Stimulated activated naive B cell treated with anti-CD40 and anti-IgM and Interleukin-4, amounts not matched to agents 10 μg/mL and 1 μg/mL and 100 μg/mL, for 72 hours (primary cell): ENCODE data around the gene CACNA2D3.
A peak's percentile ranks its signal among the peaks of the same experiment; 100 is the strongest.
"Not testable (repeated sequence)": the region's sequence is repeated elsewhere in the genome, so short reads cannot be mapped to it uniquely, and the experiment has no call there.

Experiments
- ATAC-seq, 2 donors: fragments of 150-1000 bp; cut with Tn5 transposase; replicated peaks; 2 replicates each; pipeline ENCODE4 v1.10.0; 2021; ENCODE audit warnings: moderate library complexity in 1 of 2
- DNase-seq: peaks from one replicate; pipeline ENCODE4 v3.0.0; 2021
- H3K27ac Mint-ChIP-seq: one replicate; pipeline ENCODE4 v1.8.0; 2022; ENCODE audit warnings: mild to moderate bottlenecking, mixed read lengths
- H3K27me3 Mint-ChIP-seq, 2 donors: one replicate each; pipeline ENCODE4 v1.8.0; 2022; ENCODE audit warnings: mixed read lengths in 2 of 2
- H3K36me3 Mint-ChIP-seq, 2 donors: one replicate each; pipeline ENCODE4 v1.8.0; 2022; ENCODE audit warnings: mixed read lengths in 2 of 2, mild to moderate bottlenecking in 1 of 2
- H3K4me1 Mint-ChIP-seq, 2 donors: one replicate each; pipeline ENCODE4 v1.8.0; 2022; ENCODE audit warnings: mixed read lengths in 2 of 2, mild to moderate bottlenecking in 1 of 2
- H3K4me3 Mint-ChIP-seq, 2 donors: one replicate each; pipeline ENCODE4 v1.8.0; 2022; ENCODE audit warnings: mild to moderate bottlenecking in 2 of 2, mixed read lengths in 2 of 2, moderate library complexity in 1 of 2
- H3K9me3 Mint-ChIP-seq, 2 donors: one replicate each; pipeline ENCODE4 v1.8.0; 2022; ENCODE audit warnings: mixed read lengths in 2 of 2, mild to moderate bottlenecking in 1 of 2

The CACNA2D3 gene

GRCh38 chr3:54122324-54123002 lies at the start of gene CACNA2D3:
CACNA2D3 (plus strand) TSS chr3:54122552.
- ATAC-seq (peak in 1 of 2 donors; percentile 34), DNase-seq (no peak)
- peak within 1 kb of the TSS; percentile 10 for H3K27ac Mint-ChIP-seq
- H3K4me3 Mint-ChIP-seq = peak within 1 kb of the TSS; percentile 30 to 59
- H3K36me3 Mint-ChIP-seq = no peaks in the 10 kb centered on the region
- H3K9me3 Mint-ChIP-seq = peaks cover 0 to 5% of the 10 kb centered on the region in 2 donors
- H3K27me3 Mint-ChIP-seq = peaks cover 33 to 56% of the 10 kb centered on the region in 2 donors
- H3K4me1 Mint-ChIP-seq = peaks cover 2 to 6% of the 10 kb centered on the region in 2 donors

GRCh38 chr3:54073386-54073785 lies 49.0 kb upstream of the CACNA2D3 start:
- no peak for DNase-seq
- H3K4me1 Mint-ChIP-seq = peaks cover 0 to 1% of the 10 kb centered on the region in 2 donors
- no peak overlapping the region for H3K27ac Mint-ChIP-seq
- no peaks in the 10 kb centered on the region for H3K36me3 Mint-ChIP-seq
- ATAC-seq = no peak
- no peaks in the 10 kb centered on the region for H3K27me3 Mint-ChIP-seq
- H3K4me3 Mint-ChIP-seq = no peak overlapping the region
- H3K9me3 Mint-ChIP-seq = peaks cover 16 to 18% of the 10 kb centered on the region in 2 donors

DNA sequence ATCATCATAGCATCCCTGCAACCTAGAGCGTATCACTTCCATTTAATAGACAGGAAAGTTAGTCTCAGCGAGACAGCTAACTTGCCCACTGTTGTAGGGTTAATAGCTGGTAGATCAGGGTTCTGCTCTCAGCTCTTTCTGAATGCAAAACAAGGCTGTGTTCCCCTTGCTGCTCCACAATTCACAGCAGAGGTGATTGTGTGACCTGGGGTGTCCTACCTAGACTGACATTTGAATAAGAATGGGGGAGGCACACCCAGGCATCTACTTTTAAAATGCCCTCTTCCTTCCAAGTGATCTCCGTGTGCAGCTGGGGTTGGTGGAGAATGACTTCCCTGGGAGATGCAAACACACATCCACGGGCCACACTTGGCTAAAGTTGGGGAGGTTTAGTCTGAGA lies 43.0 kb upstream of the CACNA2D3 start:
- H3K27ac Mint-ChIP-seq = no peak overlapping the region
- no peak for ATAC-seq
- H3K36me3 Mint-ChIP-seq = no peaks in the 10 kb centered on the region
- peaks cover 0 to 8% of the 10 kb centered on the region in 2 donors for H3K27me3 Mint-ChIP-seq
- DNase-seq = no peak
- H3K4me3 Mint-ChIP-seq = no peak overlapping the region
- H3K9me3 Mint-ChIP-seq = peaks cover 2 to 3% of the 10 kb centered on the region in 2 donors
- no peaks in the 10 kb centered on the region for H3K4me1 Mint-ChIP-seq

DNA sequence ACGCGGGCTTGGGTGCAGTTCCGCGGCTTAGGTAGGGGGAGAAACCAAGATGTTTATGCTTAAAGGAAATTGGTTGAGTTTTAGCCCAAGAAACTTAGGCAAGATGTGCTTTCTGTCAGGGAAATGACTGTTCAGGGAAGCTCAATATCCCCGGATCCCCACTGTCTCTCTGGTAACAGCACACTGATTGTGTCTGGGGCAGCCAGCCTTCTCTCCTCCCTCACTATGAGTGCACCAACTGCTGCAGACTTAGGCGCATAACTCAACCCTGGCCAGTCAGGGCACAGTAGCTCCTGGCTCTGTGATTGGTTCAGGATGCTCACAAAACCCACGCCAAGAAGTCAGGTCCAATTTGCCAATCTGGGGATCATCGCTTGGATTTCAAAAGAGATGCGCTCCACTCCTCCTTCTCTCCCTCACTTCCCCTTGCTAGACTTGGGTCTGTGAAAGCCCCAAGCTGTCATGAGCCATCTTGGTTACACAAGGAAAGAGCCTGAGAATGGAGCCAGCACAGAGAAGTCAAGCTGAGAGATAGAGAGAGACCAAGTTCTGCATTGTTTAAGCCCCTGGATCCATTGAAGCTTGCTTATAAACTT lies 42.5 kb upstream of the CACNA2D3 start:
- H3K4me3 Mint-ChIP-seq = no peak overlapping the region
- H3K27me3 Mint-ChIP-seq = peaks cover 0 to 13% of the 10 kb centered on the region in 2 donors
- H3K9me3 Mint-ChIP-seq = peaks cover 0 to 3% of the 10 kb centered on the region in 2 donors
- no peaks in the 10 kb centered on the region for H3K4me1 Mint-ChIP-seq
- H3K27ac Mint-ChIP-seq = no peak overlapping the region
- H3K36me3 Mint-ChIP-seq = no peaks in the 10 kb centered on the region
- DNase-seq (no peak), ATAC-seq (no peak)

- Mint-ChIP-seq H3K36me3 (no peaks in the 10 kb centered on the region), H3K27ac (no peak overlapping the region), H3K9me3 (no peaks in the 10 kb centered on the region), H3K4me3 (no peak overlapping the region), H3K4me1 (peaks cover 0 to 3% of the 10 kb centered on the region in 2 donors), H3K27me3 (peaks cover 17 to 35% of the 10 kb centered on the region in 2 donors)
- no peak for ATAC-seq
- no peak for DNase-seq
These were observed 38.4 kb upstream of the CACNA2D3 start for GRCh38 chr3:54083921-54084320.

GRCh38 chr3:54085936-54086335 lies 36.4 kb upstream of the CACNA2D3 start:
- Mint-ChIP-seq H3K4me3 (no peak overlapping the region), H3K4me1 (peaks cover 0 to 3% of the 10 kb centered on the region in 2 donors), H3K27me3 (peaks cover 19 to 46% of the 10 kb centered on the region in 2 donors), H3K27ac (no peak overlapping the region), H3K36me3 (no peaks in the 10 kb centered on the region), H3K9me3 (no peaks in the 10 kb centered on the region)
- ATAC-seq = no peak
- DNase-seq = no peak

DNA sequence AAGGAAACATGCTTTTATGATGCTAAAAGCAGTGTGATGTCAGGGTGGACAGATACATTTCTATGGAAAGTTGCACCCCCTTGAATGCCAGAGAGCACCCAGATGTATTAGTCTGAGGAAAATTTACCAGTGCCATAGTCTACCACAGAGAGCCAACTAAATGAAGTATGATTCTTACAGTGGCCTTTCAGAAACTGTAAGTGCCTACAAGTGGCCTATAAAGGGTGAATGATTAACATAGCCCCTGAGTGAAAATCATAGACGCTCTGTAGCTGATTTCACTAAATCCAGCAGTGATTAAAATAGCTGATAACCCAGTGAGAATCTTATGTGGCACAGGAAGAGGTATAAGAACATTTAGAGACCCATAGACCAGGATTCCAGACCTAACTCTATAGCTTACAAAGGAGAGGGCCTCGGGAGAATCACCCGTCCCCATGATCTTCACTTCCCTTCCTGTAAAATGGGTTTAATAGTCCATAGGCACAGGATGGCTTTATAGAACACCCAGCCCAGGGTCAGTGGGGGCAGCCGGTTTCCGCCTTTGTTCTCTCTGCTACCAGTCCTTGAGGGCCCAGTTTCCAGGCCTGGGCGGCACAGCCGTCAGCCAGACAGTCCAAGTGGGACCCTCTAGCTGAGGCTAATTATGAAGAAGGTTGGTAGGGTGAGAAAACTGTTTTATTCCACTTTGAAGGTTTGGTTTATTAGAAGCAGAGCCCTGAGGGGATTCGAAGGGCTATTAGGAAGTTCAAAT lies 35.5 kb upstream of the CACNA2D3 start:
- Mint-ChIP-seq H3K27ac (no peak overlapping the region), H3K4me3 (no peak overlapping the region), H3K36me3 (no peaks in the 10 kb centered on the region), H3K27me3 (peaks cover 19 to 46% of the 10 kb centered on the region in 2 donors), H3K4me1 (peaks cover 0 to 3% of the 10 kb centered on the region in 2 donors), H3K9me3 (peaks cover 0 to under 1% of the 10 kb centered on the region in 2 donors)
- DNase-seq (no peak), ATAC-seq (no peak)

DNA sequence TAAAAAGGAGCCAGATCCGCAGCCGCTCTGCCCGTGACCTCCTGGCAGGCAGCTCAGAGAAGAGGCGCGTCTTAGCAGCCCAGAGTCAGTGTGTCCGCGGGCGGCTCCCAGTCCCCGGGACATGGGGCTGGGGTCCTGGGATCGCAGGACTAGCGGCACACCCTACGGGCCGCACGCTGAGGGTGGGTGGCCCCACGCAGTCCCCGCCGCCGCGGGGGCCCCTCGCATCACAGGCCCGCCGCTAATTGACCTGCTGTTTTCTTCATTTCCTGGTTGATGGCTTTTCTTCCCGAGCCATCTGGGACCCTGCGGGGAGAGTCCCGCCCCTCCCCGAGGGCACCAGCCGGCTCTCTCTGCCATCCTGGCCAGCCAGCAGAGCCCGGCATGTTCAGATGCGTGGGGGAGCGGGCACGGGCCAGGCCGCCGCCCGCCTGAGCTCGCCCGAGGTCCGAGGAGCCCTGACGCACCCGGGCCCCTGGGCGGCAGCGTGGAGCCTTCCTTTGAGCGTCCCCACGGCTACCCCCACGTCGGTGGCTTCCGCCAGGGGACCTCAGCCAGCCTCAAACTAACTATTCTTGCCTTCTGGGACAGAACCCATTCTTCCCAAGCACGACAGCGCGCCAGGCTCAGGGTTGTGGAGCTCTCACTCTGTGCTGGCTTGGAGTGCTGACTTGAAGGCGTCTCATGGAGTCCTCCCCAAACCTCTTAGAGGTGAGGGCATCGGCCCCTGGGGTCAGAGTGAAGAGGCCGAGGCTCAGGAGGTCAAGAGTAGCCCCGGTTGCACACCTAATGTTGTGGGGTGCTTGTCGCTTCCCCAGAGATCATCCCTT lies 34.6 kb upstream of the CACNA2D3 start:
- no peak for ATAC-seq
- Mint-ChIP-seq H3K27ac (no peak overlapping the region), H3K4me3 (no peak overlapping the region), H3K9me3 (peaks cover 0 to 2% of the 10 kb centered on the region in 2 donors), H3K36me3 (no peaks in the 10 kb centered on the region), H3K27me3 (peaks cover 19 to 46% of the 10 kb centered on the region in 2 donors), H3K4me1 (peaks cover 0 to 3% of the 10 kb centered on the region in 2 donors)
- DNase-seq = no peak

DNA sequence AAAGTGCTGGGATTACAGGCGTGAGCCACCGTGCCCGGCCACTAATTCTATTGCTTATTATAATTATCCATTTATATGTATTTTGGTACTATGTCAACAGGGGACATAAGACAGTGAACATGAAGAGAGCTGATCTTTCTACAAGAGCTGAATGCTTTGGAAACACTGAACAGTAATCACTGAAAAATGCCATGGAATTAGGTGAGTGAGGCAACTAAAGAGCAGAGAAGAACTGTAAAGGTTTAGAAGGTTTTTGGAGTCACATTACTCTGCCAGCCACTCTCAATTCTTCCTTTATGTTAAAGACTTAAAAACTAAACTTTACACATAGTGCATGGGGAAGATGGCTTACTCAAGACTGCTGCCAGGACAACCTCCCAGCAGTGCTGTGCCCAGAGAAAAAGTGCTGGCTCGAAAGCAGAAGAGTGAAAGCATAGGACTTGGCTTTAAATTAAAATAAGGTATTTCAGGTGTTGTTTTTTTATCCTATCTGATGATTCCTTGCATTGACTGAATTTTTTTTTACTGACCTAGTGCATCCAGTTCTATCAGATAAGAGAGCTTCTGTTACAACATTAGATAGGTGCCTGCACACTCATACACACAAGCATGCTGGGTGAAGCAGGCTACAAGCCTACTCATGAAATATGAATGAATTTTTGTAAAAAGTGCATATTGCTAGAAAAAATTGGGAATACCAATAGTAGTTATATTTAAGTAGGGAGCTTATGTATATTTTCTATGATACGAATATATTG lies 28.7 kb upstream of the CACNA2D3 start:
- peaks cover 0 to 2% of the 10 kb centered on the region in 2 donors for H3K9me3 Mint-ChIP-seq
- peaks cover 5 to 13% of the 10 kb centered on the region in 2 donors for H3K27me3 Mint-ChIP-seq
- no peaks in the 10 kb centered on the region for H3K36me3 Mint-ChIP-seq
- DNase-seq = no peak
- H3K4me1 Mint-ChIP-seq = no peaks in the 10 kb centered on the region
- no peak overlapping the region for H3K4me3 Mint-ChIP-seq
- no peak for ATAC-seq
- H3K27ac Mint-ChIP-seq = no peak overlapping the region

- H3K4me3 Mint-ChIP-seq = no peak overlapping the region
- ATAC-seq (no peak), DNase-seq (no peak)
- H3K4me1 Mint-ChIP-seq = no peaks in the 10 kb centered on the region
- no peak overlapping the region for H3K27ac Mint-ChIP-seq
- no peaks in the 10 kb centered on the region for H3K36me3 Mint-ChIP-seq
- H3K27me3 Mint-ChIP-seq = peaks cover 0 to 5% of the 10 kb centered on the region in 2 donors
- H3K9me3 Mint-ChIP-seq = peaks cover 0 to 2% of the 10 kb centered on the region in 2 donors
These were observed 27.4 kb upstream of the CACNA2D3 start for GRCh38 chr3:54094926-54095325.

GRCh38 chr3:54099381-54099780 lies 23.0 kb upstream of the CACNA2D3 start:
- Mint-ChIP-seq H3K9me3 (no peaks in the 10 kb centered on the region), H3K36me3 (no peaks in the 10 kb centered on the region)
- DNase-seq = no peak

GRCh38 chr3:54104084-54104483 lies 18.3 kb upstream of the CACNA2D3 start:
- Mint-ChIP-seq H3K27me3 (peaks cover 0 to 7% of the 10 kb centered on the region in 2 donors), H3K4me3 (no peak overlapping the region), H3K9me3 (peaks cover under 1 to 1% of the 10 kb centered on the region in 2 donors), H3K27ac (no peak overlapping the region), H3K36me3 (no peaks in the 10 kb centered on the region), H3K4me1 (no peaks in the 10 kb centered on the region)
- DNase-seq (no peak), ATAC-seq (no peak)

More at GRCh38 chr3:54099381-54099780, 23.0 kb upstream of the CACNA2D3 start:
- Mint-ChIP-seq H3K27me3 (peaks cover 0 to under 1% of the 10 kb centered on the region in 2 donors), H3K4me3 (no peak overlapping the region), H3K4me1 (no peaks in the 10 kb centered on the region), H3K27ac (no peak overlapping the region)
- no peak for ATAC-seq

DNA sequence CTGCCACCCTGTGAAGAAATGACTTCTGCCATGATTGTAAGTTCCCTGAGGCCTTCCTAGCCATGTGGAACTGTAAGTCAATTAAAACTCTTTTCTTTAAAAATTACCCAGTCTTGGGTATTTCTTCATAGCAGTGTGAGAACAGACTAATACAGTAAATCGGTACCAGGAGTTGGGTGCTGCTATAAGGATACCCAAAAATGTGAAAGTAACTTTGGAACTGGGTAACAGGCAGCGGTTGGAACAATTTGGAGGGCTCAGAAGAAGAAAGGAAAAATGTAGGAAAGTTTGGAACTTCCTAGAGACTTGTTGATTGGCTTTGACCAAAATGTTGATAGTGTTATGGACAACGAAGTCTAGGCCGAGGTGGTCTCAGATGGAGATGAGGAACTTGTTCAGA lies 6.2 kb upstream of the CACNA2D3 start:
- ATAC-seq, H3K4me3 Mint-ChIP-seq, H3K36me3 Mint-ChIP-seq, H3K4me1 Mint-ChIP-seq, DNase-seq, H3K27ac Mint-ChIP-seq: not testable (repeated sequence)
- Mint-ChIP-seq H3K27me3 (peaks cover 38 to 54% of the 10 kb centered on the region in 2 donors), H3K9me3 (peaks cover 7 to 10% of the 10 kb centered on the region in 2 donors)
